H1 (cell line): ENCODE results near the gene FAM131C. TPM values are rescaled to one million over a fixed set of nuclear protein-coding genes. Genes with fewer than 3 reads are reported as not detected.
A peak's percentile ranks its signal among the peaks of the same experiment; 100 is the strongest.

Source experiments
- ASH2L ChIP-seq: fragments of 200-600, 300-600 bp; sonication (generic); IDR thresholded peaks from one replicate; pipeline ENCODE4 v1.7.1; 2017; ENCODE audit warnings: low read length
- BACH1 ChIP-seq: IDR thresholded peaks from 2 replicates; pipeline ENCODE4 v1.6.1; 2012; ENCODE audit warnings: low read length, improper control_type of control experiment
- CHD2 ChIP-seq: IDR thresholded peaks from 2 replicates; pipeline ENCODE4 v1.6.1; 2012; ENCODE audit warnings: low read length, improper control_type of control experiment
- EZH2 ChIP-seq: fragments of 200-600 bp; sonication (generic); IDR thresholded peaks from 2 replicates; pipeline ENCODE4 v1.7.1; 2012; ENCODE audit warnings: low read depth, mild to moderate bottlenecking, moderate library complexity, low read length, inconsistent platforms; ENCODE audit not compliant: severe bottlenecking
- HDAC6 ChIP-seq: IDR thresholded peaks from one replicate; pipeline ENCODE4 v1.7.1; 2012; ENCODE audit warnings: low read depth, mild to moderate bottlenecking, inconsistent platforms, low read length, moderate library complexity
- TAF7 ChIP-seq: optimal IDR thresholded peaks from 2 replicates; pipeline ENCODE3; 2011; ENCODE audit warnings: low read depth, mild to moderate bottlenecking, inconsistent platforms, low read length, moderate library complexity, borderline replicate concordance
- polyA plus RNA-seq, 7 experiments: library from polyadenylated mRNA; depleted of rRNA in 3 of 7; stranded (reverse) in 5 of 7; unstranded in 2 of 7; fragments of >200 nt in 5 of 7; fragments of 200-250 nt in 2 of 7; gene quantifications; 1 replicate in 5 of 7; 2 replicates in 1 of 7; 4 replicates in 1 of 7; pipeline versions ENCODE4 v1.2.1 to v1.2.3, GENCODE V29; 2011 to 2013; ENCODE audit warnings: missing spikeins in 2 of 7, mixed read lengths in 2 of 7
- total RNA-seq: library from RNA; stranded (reverse); fragmentation: NEBNext Ultra II Directional; extraction: Animal tissue kit (Norgen Biotek cat#: 25700); gene quantifications from 2 replicates; pipeline ENCODE4 v1.2.1, GENCODE V29; 2021
- TF ChIP-seq, protein P1 (sequence below): IDR thresholded peaks from 2 replicates; pipeline ENCODE4 v1.6.1; 2012; ENCODE audit warnings: inconsistent platforms
- TF ChIP-seq, protein P2 (sequence below): fragments of 300-600 bp; sonication (generic); IDR thresholded peaks from 2 replicates; pipeline ENCODE4 v1.7.1; 2012; ENCODE audit warnings: low read length, moderate library complexity, mild to moderate bottlenecking, inconsistent platforms; ENCODE audit not compliant: insufficient replicate concordance

Gene FAM131C
- total and polyA plus RNA-seq, 2 of the 8 experiments (the other 6 are each of a cell fraction or from before 2014, with no cell fraction given), result 0.73 to 0.78 TPM

DNA sequence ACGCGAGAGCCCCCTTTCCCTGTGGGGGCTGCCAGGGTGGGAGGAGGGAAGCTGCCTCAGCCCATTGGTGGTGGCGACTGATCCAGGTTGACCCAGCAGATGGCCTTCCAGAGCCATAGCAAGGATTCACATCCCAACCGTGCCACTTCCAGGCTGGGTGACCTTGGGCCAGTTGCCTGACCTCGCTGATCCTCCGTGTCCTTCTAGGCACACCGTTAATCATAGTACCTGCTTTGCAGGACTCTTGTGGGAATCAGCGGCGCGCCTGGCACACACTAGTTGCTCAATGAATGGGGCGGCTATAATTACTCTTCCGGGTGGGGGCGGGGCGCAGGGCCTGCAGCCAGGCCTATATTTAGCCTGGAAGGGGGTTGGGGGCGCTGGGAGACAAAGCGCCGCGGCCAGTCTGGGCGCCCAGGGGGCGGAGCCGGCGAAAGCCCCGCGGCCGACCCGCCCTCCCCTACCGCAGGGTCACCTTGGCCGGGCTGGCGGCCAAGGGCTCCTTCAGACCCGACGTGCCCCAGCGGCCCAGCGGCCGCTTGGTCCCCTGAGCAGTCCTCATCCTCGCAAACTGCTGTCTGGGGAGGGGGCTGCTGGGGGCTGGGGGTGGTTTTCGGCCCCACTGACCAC, 60.7 kb downstream of the FAM131C start (continued):
- TF ChIP-seq EZH2 (no peak), HDAC6 (no peak), ASH2L (peak; percentile 89), BACH1 (no peak), TAF7 (peak; percentile 75), CHD2 (no peak)
- TF ChIP-seq, protein P1, sequence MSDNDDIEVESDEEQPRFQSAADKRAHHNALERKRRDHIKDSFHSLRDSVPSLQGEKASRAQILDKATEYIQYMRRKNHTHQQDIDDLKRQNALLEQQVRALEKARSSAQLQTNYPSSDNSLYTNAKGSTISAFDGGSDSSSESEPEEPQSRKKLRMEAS, result peak; percentile 39; the same call in 1 of the 2 replicates
- TF ChIP-seq, protein P2, sequence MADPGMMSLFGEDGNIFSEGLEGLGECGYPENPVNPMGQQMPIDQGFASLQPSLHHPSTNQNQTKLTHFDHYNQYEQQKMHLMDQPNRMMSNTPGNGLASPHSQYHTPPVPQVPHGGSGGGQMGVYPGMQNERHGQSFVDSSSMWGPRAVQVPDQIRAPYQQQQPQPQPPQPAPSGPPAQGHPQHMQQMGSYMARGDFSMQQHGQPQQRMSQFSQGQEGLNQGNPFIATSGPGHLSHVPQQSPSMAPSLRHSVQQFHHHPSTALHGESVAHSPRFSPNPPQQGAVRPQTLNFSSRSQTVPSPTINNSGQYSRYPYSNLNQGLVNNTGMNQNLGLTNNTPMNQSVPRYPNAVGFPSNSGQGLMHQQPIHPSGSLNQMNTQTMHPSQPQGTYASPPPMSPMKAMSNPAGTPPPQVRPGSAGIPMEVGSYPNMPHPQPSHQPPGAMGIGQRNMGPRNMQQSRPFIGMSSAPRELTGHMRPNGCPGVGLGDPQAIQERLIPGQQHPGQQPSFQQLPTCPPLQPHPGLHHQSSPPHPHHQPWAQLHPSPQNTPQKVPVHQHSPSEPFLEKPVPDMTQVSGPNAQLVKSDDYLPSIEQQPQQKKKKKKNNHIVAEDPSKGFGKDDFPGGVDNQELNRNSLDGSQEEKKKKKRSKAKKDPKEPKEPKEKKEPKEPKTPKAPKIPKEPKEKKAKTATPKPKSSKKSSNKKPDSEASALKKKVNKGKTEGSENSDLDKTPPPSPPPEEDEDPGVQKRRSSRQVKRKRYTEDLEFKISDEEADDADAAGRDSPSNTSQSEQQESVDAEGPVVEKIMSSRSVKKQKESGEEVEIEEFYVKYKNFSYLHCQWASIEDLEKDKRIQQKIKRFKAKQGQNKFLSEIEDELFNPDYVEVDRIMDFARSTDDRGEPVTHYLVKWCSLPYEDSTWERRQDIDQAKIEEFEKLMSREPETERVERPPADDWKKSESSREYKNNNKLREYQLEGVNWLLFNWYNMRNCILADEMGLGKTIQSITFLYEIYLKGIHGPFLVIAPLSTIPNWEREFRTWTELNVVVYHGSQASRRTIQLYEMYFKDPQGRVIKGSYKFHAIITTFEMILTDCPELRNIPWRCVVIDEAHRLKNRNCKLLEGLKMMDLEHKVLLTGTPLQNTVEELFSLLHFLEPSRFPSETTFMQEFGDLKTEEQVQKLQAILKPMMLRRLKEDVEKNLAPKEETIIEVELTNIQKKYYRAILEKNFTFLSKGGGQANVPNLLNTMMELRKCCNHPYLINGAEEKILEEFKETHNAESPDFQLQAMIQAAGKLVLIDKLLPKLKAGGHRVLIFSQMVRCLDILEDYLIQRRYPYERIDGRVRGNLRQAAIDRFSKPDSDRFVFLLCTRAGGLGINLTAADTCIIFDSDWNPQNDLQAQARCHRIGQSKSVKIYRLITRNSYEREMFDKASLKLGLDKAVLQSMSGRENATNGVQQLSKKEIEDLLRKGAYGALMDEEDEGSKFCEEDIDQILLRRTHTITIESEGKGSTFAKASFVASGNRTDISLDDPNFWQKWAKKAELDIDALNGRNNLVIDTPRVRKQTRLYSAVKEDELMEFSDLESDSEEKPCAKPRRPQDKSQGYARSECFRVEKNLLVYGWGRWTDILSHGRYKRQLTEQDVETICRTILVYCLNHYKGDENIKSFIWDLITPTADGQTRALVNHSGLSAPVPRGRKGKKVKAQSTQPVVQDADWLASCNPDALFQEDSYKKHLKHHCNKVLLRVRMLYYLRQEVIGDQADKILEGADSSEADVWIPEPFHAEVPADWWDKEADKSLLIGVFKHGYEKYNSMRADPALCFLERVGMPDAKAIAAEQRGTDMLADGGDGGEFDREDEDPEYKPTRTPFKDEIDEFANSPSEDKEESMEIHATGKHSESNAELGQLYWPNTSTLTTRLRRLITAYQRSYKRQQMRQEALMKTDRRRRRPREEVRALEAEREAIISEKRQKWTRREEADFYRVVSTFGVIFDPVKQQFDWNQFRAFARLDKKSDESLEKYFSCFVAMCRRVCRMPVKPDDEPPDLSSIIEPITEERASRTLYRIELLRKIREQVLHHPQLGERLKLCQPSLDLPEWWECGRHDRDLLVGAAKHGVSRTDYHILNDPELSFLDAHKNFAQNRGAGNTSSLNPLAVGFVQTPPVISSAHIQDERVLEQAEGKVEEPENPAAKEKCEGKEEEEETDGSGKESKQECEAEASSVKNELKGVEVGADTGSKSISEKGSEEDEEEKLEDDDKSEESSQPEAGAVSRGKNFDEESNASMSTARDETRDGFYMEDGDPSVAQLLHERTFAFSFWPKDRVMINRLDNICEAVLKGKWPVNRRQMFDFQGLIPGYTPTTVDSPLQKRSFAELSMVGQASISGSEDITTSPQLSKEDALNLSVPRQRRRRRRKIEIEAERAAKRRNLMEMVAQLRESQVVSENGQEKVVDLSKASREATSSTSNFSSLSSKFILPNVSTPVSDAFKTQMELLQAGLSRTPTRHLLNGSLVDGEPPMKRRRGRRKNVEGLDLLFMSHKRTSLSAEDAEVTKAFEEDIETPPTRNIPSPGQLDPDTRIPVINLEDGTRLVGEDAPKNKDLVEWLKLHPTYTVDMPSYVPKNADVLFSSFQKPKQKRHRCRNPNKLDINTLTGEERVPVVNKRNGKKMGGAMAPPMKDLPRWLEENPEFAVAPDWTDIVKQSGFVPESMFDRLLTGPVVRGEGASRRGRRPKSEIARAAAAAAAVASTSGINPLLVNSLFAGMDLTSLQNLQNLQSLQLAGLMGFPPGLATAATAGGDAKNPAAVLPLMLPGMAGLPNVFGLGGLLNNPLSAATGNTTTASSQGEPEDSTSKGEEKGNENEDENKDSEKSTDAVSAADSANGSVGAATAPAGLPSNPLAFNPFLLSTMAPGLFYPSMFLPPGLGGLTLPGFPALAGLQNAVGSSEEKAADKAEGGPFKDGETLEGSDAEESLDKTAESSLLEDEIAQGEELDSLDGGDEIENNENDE, result no peak
